Osteocyte (in vitro differentiated cells): Measurements from ENCODE around the gene PLD4. TPM values are rescaled to one million over a fixed set of nuclear protein-coding genes. Genes with fewer than 3 reads are reported as not detected.

Experiments
- DNase-seq: peaks from one replicate; pipeline ENCODE4 v3.0.0; 2021; ENCODE audit warnings: mixed read lengths; ENCODE audit not compliant: unreplicated experiment; ENCODE audit errors: extremely low spot score
- H3K27ac Mint-ChIP-seq: one replicate; pipeline ENCODE4 v1.8.0; 2021; ENCODE audit warnings: mild to moderate bottlenecking, mixed read lengths; ENCODE audit not compliant: unreplicated experiment
- H3K27me3 Mint-ChIP-seq: one replicate; pipeline ENCODE4 v1.8.0; 2021; ENCODE audit warnings: mixed read lengths; ENCODE audit not compliant: unreplicated experiment
- H3K36me3 Mint-ChIP-seq: one replicate; pipeline ENCODE4 v1.8.0; 2021; ENCODE audit warnings: mixed read lengths; ENCODE audit not compliant: unreplicated experiment
- H3K4me1 Mint-ChIP-seq: one replicate; pipeline ENCODE4 v1.8.0; 2021; ENCODE audit warnings: mixed read lengths; ENCODE audit not compliant: unreplicated experiment
- H3K4me3 Mint-ChIP-seq: one replicate; pipeline ENCODE4 v1.8.0; 2021; ENCODE audit warnings: mild to moderate bottlenecking, moderate library complexity, mixed read lengths; ENCODE audit not compliant: unreplicated experiment
- H3K9me3 Mint-ChIP-seq: one replicate; pipeline ENCODE4 v1.8.0; 2021; ENCODE audit warnings: mixed read lengths; ENCODE audit not compliant: unreplicated experiment
- total RNA-seq: library from RNA; stranded (reverse); gene quantifications from 2 replicates; pipeline ENCODE4 v1.2.1, GENCODE V29; 2021
- TF ChIP-seq, protein P1 (sequence below): fragments of 200-600 bp; sonication (generic); IDR thresholded peaks from 2 replicates; pipeline ENCODE4 v1.5.0; 2021; ENCODE audit warnings: antibody characterized with exemption, mild to moderate bottlenecking, moderate library complexity

PLD4 gene
- total RNA-seq, 1 donor from 2014 or later = 0.05 TPM

DNA sequence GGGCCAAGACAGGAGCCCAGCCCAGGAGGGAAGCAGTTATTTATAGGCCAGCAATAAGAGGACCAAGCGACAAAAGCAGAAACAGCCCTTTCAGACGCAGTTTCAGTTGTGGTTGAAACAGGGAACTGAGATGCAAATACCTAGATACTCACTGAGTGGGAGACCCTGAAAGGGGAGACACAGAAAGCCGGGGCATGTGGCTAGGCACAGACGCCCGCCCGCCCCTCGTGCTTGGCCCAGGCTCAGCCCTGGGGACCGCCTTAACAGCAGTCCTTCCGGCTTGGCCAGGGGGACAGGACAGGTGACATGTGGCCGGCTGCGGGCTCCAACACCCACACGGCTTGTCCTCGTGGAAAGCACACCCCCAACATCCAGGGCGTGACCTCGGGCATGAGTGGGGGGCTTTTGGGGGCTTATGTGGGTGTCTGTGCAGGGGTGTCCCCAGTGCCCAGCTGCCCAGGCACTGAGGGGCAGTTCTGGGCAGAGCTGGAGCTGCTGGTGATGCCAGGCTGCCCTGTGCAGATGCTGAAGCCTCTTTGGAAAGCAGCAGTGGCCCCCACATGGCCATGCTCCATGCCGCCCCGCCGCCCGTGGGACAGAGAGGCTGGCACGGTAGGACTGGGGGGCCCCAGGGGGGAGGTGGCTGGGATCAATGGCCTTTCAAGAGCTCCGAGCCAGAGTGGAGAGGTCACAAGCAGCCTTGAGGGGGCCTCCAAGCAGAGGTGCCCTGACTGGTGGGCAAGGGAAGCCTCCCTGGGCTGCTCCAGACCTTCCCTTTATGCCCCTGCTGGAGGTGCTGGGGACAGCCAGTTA is 2.1 kb downstream of the PLD4 start:
- Mint-ChIP-seq H3K36me3 (no peaks in the 10 kb centered on the region), H3K27me3 (no peaks in the 10 kb centered on the region), H3K9me3 (no peaks in the 10 kb centered on the region), H3K4me3 (no peak overlapping the region), H3K4me1 (peaks cover 5% of the 10 kb centered on the region), H3K27ac (no peak overlapping the region)
- TF ChIP-seq, protein P1, sequence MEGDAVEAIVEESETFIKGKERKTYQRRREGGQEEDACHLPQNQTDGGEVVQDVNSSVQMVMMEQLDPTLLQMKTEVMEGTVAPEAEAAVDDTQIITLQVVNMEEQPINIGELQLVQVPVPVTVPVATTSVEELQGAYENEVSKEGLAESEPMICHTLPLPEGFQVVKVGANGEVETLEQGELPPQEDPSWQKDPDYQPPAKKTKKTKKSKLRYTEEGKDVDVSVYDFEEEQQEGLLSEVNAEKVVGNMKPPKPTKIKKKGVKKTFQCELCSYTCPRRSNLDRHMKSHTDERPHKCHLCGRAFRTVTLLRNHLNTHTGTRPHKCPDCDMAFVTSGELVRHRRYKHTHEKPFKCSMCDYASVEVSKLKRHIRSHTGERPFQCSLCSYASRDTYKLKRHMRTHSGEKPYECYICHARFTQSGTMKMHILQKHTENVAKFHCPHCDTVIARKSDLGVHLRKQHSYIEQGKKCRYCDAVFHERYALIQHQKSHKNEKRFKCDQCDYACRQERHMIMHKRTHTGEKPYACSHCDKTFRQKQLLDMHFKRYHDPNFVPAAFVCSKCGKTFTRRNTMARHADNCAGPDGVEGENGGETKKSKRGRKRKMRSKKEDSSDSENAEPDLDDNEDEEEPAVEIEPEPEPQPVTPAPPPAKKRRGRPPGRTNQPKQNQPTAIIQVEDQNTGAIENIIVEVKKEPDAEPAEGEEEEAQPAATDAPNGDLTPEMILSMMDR = no peak
- DNase-seq = no peak

- H3K9me3 Mint-ChIP-seq = no peaks in the 10 kb centered on the region
- H3K4me1 Mint-ChIP-seq = peaks cover 5% of the 10 kb centered on the region
- H3K4me3 Mint-ChIP-seq = no peak overlapping the region
- TF ChIP-seq, protein P1 = no peak
- H3K27me3 Mint-ChIP-seq = no peaks in the 10 kb centered on the region
- H3K36me3 Mint-ChIP-seq = no peaks in the 10 kb centered on the region
- no peak for DNase-seq
- no peak overlapping the region for H3K27ac Mint-ChIP-seq
Observed at GRCh38 chr14:104927432-104927816, 2.7 kb downstream of the PLD4 start.

DNA sequence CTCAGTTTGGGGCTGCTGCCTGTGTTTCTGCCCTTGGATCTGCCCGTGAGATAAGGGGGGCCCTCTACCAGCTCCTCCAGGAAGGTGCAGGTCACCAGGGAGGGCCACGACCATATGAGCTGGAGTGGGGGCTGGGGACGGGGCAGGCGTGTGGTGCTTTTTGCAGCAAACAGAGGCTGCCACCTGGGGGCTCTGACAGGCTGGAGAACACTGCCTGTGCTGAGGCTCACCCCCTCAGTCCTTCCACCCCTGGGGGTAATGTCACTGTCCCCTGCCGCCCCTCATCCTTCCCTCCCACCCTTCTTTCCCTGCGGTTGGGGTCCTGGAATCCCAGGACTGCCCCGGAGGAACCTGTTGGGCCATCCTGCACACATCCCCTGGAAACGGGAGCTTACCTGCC is 3.2 kb downstream of the PLD4 start:
- no peak for DNase-seq

GRCh38 chr14:104928391-104929133 is 3.9 kb downstream of the PLD4 start:
- Mint-ChIP-seq H3K4me3 (no peak overlapping the region), H3K27ac (no peak overlapping the region), H3K36me3 (no peaks in the 10 kb centered on the region), H3K9me3 (no peaks in the 10 kb centered on the region), H3K4me1 (peaks cover 5% of the 10 kb centered on the region), H3K27me3 (no peaks in the 10 kb centered on the region)
- no peak for DNase-seq
- TF ChIP-seq, protein P1 = no peak

More for the DNA sequence above, 3.2 kb downstream of the PLD4 start:
- no peak overlapping the region for H3K4me3 Mint-ChIP-seq
- H3K9me3 Mint-ChIP-seq = no peaks in the 10 kb centered on the region
- no peak overlapping the region for H3K27ac Mint-ChIP-seq
- H3K27me3 Mint-ChIP-seq = no peaks in the 10 kb centered on the region
- peaks cover 5% of the 10 kb centered on the region for H3K4me1 Mint-ChIP-seq
- TF ChIP-seq, protein P1 = no peak
- no peaks in the 10 kb centered on the region for H3K36me3 Mint-ChIP-seq
